Suprapubic skin (tissue), 3 donors: ENCODE measurements around the gene SLC35C1.

Experiments used
- CTCF ChIP-seq, 2 donors: fragments of 200-600 bp in 1 of 2; fragments of 450-650 bp in 1 of 2; sonication (generic) in 1 of 2; IDR thresholded peaks; one replicate each; pipeline ENCODE4 v1.5.1; 2016 to 2019; ENCODE audit warnings: antibody characterized with exemption in 2 of 2, mild to moderate bottlenecking in 1 of 2, moderate library complexity in 1 of 2
- EP300 ChIP-seq: sonication (generic); formaldehyde crosslinking; IDR thresholded peaks from one replicate; pipeline ENCODE4 v1.6.1; 2017; ENCODE audit warnings: antibody characterized with exemption

- TF ChIP-seq CTCF (IDR thresholded peaks at IDR 0.05) (no peak), EP300 (no peak)
Observed at GRCh38 chr11:45800261-45800660, 4.7 kb upstream of the SLC35C1 start.
